ENCODE measurements around the gene ZFP92.
A peak's percentile ranks its signal among the peaks of the same experiment; 100 is the strongest.
"Not testable (repeated sequence)": the region's sequence is repeated elsewhere in the genome, so short reads cannot be mapped to it uniquely, and the experiment has no call there.

The ZFP92 gene

GRCh38 chrX:153411255-153411987 lies at the start of gene ZFP92:
Gene ZFP92, plus strand, starts transcription at chrX:153411472. Its CDS starts 6,851 bp downstream, at chrX:153418323.
- no peak for DNase-seq (ENCODE audit: low read depth, low spot score)

- peak; percentile 23 for DNase-seq (ENCODE audit: low read depth, low spot score)
These were observed 49.4 kb upstream of the ZFP92 start for GRCh38 chrX:153361781-153362397.

GRCh38 chrX:153365670-153366069 lies 45.6 kb upstream of the ZFP92 start:
- DNase-seq (ENCODE audit: low read depth, low spot score) = no peak

- no peak for DNase-seq (ENCODE audit: low read depth, low spot score)
These were observed 45.2 kb upstream of the ZFP92 start for GRCh38 chrX:153366119-153366518.

- DNase-seq (ENCODE audit: low read depth, low spot score) = no peak
These were observed 44.3 kb upstream of the ZFP92 start for GRCh38 chrX:153366878-153367538.

- DNase-seq (ENCODE audit: low read depth, low spot score) = no peak
These were observed 40.8 kb upstream of the ZFP92 start for GRCh38 chrX:153370293-153371055.

- peak; percentile 9 for DNase-seq (ENCODE audit: low read depth, low spot score)
These were observed 40.0 kb upstream of the ZFP92 start for GRCh38 chrX:153371256-153371655.

GRCh38 chrX:153372949-153373348 lies 38.3 kb upstream of the ZFP92 start:
- no peak for DNase-seq (ENCODE audit: low read depth, low spot score)

GRCh38 chrX:153374426-153374825 lies 36.8 kb upstream of the ZFP92 start:
- no peak for DNase-seq (ENCODE audit: low read depth, low spot score)

- no peak for DNase-seq (ENCODE audit: low read depth, low spot score)
These were observed 35.7 kb upstream of the ZFP92 start for GRCh38 chrX:153375571-153375970.

- no peak for DNase-seq (ENCODE audit: low read depth, low spot score)
These were observed 33.5 kb upstream of the ZFP92 start for GRCh38 chrX:153377727-153378126.

GRCh38 chrX:153378607-153379006 lies 32.7 kb upstream of the ZFP92 start:
- DNase-seq (ENCODE audit: low read depth, low spot score) = no peak

GRCh38 chrX:153379508-153379907 lies 31.8 kb upstream of the ZFP92 start:
- DNase-seq (ENCODE audit: low read depth, low spot score) = no peak

- DNase-seq (ENCODE audit: low read depth, low spot score) = no peak
These were observed 31.2 kb upstream of the ZFP92 start for GRCh38 chrX:153379971-153380581.

- no peak for DNase-seq (ENCODE audit: low read depth, low spot score)
These were observed 30.6 kb upstream of the ZFP92 start for GRCh38 chrX:153380691-153381090.

GRCh38 chrX:153381684-153382532 lies 29.4 kb upstream of the ZFP92 start:
- DNase-seq (ENCODE audit: low read depth, low spot score) = peak; percentile 69

- no peak for DNase-seq (ENCODE audit: low read depth, low spot score)
These were observed 28.4 kb upstream of the ZFP92 start for GRCh38 chrX:153382563-153383482.

- DNase-seq (ENCODE audit: low read depth, low spot score) = no peak
These were observed 26.9 kb upstream of the ZFP92 start for GRCh38 chrX:153384390-153384789.

- not testable (repeated sequence) for DNase-seq (ENCODE audit: low read depth, low spot score)
These were observed 26.3 kb upstream of the ZFP92 start for GRCh38 chrX:153384973-153385372.

- no peak for DNase-seq (ENCODE audit: low read depth, low spot score)
These were observed 25.2 kb upstream of the ZFP92 start for GRCh38 chrX:153386097-153386496.
